ENCODE data around the gene SLC25A10.

SLC25A10 gene

DNA sequence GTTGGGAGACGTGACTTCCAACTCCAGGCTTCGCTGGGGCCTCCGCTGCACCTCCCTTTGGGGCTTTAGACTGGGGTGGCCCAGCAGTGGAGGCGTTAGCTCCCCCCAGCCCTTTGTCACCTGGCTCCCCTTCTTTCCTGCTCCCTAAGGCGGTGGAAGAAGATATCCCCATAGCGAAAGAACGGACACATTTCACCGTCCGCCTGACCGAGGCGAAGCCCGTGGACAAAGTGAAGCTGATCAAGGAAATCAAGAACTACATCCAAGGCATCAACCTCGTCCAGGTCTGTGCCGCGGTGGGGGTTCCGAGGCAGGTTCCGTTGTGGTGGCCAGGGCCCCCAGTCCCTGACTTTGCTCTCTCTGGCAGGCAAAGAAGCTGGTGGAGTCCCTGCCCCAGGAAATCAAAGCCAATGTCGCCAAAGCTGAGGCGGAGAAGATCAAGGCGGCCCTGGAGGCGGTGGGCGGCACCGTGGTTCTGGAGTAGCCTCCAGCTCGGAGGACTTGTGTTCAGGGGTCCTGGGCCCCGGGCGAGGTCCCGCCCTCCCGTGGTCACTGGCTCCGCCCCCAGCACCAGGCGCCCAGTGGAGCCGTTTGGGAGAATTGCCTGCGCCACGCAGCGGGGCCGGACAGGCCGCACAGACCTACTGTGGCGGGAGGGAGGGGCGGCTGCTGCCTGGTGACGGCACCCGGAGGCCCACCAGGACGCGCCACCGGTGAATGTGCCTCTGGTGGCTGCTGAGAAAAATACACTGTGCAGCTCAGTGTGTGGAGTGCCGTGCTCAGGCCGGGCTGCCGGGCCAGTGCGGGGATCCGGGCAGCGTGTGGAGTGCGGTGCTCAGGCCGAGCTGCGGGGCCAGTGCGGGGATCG is 5.1 kb upstream of the SLC25A10 start:
- DNase-seq: no peak

DNA sequence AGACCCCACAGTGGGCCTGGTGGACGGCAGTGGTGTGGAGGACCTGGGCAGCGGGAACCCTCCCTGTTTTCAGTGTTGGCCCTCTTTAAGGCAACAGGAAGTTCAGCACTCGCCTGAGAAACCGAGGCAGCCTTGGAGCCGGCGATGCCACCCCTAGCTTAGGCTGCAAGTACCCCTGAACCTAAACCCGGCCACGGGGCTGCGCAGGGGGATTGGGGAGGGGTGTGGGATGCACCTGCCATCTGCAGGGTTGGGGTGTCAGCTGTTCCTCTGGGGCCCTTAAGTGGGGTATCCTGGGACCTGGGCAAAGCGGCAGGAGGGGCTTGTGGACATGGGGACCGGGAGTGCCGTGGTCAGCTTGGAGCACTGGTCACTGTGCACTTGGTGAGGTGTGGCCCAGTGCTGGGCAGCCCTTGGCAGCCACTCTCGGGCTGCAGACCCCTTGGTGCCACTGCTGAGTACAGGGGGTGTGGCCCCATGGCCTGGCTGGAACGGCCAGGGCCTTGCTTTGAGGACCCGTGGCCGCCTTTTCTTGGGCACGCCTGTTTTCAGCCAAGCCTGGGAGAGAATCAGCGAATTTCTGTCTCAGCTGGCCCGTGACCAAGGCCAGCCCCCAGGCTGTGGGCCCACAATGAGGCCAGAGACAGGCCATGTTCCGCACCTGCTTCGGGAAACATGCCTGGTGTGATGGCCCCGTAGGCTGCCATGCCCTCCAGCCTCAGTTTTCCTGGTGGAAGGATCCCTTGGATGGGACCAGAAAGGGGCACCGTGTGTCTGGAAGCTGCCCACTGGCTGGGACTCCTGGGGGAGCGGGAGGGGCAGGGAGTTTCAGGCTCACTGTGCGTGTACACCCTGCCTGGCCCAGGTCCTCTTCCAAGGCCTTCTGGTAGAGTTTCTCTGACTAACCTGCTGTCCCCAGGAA is 4.1 kb upstream of the SLC25A10 start:
- DNase-seq: no peak

DNA sequence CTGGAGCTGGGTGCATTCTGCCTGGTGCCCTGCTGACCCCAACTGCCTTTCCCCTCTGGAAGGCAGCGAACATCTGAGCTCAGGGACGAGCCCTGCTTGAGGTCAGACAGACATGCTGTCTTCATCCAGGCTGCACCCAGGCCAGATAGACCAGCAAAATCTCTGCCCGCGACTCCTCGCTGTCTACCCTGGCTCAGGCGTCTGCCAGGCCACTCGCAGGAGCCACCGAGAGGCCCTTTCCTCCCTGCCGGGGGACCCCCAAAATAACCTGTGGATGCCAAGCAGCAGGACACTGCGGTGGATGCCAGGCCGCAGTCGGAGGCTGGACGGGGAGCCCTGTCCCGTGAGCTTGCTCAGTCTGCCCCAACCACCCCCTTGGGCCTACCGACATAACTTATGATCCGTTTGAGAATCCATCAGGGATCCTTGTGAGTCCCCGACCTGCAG is 3.3 kb upstream of the SLC25A10 start:
- no peak for DNase-seq

DNA sequence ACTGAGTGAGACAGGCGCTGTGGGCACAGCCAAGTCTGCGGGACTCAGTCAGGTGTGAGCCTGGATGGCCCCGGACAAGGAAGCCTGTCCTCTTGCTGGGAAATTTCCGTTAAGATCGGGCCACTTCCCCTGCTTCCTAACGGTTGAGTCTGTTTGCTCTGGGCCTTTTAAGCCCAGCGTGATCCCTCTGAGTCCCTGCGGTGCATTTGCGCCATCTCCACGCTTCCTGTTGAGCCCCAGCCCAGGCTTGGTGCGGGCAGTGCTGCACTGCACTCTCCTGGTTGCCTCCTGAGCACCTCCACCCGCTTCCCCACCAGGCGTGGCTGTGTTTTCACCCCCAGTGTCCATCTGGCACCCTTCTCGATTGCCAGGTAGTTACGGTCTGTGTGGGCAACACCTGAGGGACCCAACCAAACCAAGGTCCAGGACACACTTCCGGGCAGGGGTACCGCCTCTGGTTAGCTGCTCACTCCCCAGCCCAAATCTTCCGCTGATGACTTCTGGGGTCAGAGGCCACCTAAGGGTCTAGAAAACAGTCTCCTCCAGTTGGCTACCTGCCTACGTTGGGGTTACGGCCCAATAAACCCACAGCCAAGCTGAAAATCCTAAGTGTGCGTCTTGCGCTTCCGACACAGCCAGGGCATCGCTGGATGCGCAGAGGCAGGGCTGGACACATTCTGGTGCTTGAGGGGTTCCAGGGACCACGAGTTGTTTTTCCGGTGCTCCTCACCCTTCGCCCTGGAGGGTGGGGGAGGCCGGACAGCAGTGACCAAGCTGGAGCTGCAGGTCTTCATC is 1.4 kb upstream of the SLC25A10 start:
- DNase-seq: no peak

DNA sequence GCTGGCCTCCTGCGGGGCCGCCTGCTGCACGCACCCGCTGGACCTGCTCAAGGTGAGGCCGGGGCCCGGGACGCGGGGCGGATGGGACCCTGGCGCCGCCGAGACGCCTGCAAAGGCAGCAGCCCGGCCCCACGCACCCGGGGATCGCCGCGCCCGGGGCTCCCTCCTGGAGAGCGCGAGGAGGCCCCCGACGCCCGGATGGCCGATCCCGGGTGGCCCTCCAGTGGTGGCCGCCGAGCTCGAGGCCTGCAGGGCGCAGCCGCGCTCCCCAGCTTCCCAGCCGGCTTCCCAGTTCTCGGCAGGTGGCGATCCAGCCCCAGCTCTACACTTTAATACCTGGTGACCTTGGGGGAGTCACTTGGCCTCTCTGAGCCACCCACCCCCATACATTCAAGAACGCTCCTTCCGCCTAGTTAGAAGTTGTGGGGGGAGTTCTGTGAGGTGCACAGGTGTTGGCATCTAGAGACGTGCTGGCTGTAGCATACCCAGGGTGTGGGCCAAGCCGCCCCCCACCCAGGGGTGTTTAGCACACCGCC is 452 bp downstream of the SLC25A10 start:
- no peak for DNase-seq

DNA sequence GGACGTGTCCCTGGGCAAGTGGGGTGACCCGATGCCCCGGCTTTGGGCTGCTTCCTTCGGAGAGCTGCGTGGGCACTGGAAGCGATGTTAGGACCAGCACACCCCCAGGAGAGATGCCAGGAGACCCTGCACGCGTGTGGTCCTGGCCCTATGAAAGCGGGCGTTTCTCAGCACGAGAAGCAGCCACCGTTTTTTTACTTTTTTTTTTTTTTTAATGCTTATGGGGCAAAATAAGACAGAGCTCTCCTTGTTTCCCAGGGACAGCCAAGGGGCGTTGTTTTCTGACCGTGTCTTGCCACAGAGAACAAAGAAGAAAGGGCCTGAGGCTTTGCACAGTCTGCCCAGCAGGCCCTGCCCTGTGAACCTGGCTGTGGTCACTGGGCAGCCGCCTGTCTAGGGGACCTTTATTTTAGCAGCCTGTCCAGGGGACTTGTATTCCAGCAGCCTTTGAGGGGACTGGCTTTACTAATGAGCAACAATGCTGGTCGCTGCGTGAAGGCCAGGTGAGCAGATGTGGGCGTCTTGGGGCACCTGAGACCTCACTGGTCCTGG is 996 bp downstream of the SLC25A10 start:
- DNase-seq: no peak

DNA sequence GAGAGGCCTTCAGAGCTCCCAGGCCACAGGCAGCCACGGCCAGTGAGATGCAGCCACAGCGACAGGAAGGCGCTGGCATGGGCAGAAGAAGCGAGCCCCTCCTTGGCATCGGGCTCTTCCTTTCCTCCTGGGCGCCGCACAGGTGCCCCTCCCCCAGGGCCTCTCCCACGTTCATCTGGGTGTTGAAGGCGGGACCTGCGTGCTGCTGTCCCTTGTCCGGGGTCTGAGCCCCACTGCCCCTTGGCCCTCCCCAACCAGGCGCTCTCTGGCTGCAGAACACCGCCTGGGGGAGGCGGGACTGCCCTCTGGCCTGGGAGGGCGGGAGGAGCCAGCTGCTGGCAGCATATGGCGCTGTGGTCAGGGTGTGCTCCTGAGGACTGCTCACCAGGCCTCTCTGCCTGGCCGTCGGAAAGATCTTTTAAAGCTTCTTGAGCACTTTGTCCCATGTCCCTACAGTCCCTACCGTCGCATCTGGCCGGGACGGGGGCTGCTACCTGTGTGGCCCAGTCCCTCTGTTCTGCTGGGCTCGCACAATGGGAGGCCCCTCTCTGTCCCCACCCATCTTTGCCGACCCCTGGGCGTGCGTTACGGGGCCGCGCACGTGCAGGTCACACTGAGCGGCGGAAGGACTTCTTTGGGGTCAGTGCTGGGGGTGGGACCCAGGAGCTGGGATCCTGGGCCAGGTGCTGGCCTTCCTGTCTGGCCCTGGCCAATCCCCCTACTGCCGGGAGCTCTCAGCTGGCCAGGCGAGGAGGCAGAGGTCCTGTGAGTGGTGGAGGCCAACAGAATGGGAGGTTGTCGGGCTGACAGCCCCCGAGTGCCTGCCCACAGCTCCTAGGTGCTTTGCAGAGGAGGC is 1.7 kb downstream of the SLC25A10 start:
- no peak for DNase-seq

DNA sequence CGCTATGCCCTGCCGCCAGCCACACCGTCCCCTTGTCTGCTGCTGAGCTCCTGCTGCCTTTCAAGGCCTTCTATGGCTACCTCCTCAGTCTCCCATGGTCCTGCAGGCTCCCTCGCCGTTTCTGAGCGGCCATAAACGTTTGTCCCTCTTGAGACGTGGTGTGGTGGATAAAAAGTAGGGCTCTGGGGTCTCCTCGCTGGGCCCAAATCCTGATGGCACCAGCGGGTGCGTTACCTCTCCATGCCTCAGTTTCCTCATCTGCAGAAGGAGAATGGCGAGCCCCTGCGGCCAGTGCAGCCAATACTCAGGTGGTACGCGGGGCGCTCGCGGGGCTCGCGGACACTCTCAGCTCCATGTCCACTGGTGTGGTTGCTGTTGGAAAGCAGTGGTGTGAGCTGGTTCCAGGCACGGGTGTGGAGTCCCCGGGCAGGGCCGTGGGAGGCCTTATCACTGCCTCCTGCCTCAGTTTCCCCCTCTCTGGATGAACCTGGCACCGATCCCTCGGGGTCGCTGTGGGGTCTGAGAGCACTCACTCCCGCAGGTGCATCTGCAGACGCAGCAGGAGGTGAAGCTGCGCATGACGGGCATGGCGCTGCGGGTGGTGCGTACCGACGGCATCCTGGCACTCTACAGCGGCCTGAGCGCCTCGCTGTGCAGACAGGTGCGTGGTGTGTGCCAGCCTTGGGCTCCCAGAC is 2.5 kb downstream of the SLC25A10 start:
- DNase-seq: no peak

DNA sequence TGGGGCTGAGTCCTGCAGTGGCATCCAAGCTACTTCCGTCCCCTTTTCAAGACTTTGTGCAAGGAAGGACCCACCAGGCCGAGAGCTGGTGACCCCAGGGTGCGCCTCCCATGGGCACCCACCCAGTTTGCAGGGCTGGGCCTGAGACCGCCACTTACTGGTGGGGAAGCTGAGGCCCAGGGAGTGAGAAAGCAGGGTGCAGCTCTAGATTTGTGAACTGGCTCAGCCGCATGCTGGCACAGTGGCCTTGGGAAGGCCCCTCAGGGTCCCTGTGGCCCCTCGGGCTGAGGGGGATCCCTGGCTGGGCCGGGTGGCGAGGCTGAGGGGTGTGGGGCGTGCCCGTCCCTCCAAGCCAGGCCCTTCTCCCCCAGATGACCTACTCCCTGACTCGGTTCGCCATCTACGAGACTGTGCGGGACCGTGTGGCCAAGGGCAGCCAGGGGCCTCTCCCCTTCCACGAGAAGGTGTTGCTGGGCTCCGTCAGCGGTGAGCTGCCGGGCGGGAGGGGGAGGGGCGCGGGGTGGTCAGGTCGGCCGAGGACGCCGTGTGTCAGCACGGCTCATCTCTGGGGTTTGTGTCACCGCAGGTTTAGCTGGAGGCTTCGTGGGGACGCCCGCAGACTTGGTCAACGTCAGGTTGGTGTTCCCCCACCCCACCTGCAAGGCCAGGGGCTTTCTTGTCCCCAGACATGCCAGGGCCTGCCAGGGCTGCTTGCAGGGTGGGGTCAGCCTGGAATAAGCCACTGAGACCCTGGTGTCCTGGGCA is 3.2 kb downstream of the SLC25A10 start:
- no peak for DNase-seq

DNA sequence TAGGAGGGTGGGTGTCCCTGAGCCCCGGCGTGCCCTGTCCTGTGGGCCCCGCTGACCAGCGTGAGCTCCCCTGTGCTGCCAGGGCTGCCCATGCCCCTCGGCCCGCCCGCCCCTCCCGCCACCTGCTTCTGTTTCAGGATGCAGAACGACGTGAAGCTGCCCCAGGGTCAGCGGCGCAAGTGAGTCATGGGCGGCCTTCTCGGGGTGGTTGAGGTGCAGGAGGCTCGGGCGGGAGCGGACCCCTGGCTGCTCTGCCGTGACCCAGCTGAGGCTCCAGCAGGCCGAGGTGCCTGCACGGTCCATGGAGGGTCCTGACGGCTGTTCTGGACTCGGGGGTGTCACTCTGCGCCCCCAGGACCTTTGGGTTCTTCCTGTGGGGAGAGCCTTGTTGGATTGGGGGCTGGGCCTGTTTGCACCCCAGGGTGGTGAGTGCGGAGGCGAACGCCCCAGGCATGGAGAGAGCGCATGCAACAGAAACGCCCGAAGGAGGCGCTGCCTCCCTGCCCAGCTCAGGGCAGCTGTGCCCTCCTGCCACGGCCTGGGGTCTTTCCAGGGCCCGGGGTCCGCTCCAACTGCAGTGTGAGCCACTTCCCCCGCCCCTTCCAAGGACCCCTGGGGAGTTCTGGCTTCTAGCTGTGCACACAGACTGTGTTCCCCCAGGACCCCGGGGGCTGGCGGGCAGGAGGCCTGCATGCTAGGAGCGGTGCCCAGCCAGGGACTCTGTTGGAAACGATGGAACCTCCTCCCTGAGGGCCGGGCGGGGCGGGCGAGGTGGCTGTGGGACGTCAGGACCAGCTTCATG is 4.0 kb downstream of the SLC25A10 start:
- no peak for DNase-seq

DNA sequence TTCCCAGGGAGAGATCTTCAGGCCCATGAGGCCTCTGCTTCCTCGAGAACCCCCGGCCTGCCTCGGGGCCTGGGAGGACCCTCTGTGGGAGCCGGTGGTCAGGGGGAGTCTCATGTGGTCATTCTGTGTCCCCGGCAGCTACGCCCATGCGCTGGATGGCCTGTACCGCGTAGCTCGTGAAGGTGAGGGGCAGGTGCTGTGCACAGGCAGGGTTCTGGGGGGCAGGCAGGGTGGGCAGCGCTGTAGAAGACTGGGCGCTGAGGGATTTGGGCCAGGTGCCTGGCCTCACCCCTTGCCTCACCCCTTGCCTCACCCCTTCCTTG is 4.6 kb downstream of the SLC25A10 start:
- no peak for DNase-seq

DNA sequence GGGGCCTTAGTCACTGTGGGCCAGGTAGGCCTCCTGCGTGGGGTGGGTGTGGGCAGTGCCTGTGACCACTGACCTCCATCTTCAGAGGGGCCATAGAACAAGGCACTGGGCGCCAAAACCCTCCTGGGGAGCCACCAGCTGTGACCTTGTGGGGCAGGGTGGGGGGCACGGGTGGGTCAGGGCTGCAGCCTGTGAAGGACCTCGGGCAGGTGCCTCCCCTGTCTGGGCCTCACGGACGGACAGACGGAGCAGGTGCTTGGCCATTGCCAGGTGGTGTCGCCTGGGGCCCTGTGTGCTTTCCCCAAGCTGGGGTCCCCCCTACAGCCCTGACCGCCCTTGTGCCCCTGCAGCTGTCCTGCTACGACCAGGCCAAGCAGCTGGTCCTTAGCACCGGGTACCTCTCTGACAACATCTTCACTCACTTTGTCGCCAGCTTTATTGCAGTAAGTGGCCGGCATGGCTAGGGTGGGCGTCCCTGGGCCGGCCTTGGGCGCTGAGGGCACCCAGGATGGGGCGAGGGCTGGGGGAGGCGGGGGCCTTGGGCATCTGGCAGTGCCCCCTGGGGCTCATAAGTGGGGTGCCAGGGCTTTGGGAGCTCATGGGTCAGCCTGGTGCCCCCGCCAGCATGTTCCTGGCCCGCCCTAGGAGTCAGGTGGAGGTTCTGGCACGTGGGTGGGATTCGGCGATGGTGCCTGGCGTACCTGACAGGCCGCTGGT is 5.1 kb downstream of the SLC25A10 start:
- DNase-seq: no peak

DNA sequence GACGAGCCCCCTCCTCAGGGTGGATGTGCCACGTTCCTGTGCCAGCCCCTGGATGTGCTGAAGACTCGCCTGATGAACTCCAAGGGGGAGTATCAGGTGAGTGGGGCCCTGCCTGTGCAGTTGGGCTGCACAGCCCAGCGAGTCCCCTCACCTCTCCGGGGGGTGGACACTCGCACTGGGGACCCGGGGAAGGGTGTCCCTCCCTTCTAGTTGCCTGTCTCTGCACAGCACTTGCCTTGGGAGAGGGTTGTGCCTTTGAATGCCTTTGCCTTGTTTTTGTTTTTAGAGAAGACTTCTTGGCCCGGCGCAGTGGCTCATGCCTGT is 5.6 kb downstream of the SLC25A10 start:
- no peak for DNase-seq

DNA sequence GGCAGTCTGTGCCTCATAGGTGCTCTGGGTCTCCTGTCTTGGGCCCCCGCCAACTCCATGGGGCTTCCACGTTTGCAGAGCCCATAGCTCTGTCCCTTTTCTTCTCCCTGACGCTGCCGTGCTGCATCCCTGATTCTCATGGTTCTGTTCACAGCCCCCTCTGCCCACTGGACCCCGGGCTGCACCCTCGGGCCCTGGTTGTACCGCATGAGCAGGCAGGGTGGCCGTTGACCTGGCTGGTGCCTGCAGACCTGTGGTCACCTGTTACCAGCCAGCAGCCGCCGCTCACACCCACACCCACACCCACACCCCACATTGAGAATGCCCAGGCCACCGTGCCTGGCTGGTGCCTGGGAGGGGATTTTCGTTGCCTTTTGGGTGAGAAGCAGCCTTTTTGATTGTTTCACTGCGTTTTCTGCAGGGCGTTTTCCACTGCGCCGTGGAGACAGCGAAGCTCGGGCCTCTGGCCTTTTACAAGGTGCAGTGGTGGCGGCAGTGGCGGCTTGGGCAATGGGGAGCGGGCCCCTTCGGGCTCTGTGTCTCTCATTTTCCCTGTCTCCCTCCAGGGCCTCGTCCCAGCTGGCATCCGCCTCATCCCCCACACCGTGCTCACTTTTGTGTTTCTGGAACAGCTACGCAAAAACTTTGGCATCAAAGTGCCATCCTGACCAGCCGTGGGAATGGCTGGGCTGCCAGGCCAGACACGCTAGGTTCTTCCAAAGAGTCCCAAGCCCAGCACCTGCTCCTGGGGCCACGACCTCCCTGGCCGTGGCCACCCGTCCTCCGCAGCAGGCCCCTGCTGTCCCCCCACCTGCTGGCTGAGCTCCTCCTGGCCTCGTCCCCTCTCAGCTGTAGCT is 7.6 kb downstream of the SLC25A10 start:
- DNase-seq: no peak

DNA sequence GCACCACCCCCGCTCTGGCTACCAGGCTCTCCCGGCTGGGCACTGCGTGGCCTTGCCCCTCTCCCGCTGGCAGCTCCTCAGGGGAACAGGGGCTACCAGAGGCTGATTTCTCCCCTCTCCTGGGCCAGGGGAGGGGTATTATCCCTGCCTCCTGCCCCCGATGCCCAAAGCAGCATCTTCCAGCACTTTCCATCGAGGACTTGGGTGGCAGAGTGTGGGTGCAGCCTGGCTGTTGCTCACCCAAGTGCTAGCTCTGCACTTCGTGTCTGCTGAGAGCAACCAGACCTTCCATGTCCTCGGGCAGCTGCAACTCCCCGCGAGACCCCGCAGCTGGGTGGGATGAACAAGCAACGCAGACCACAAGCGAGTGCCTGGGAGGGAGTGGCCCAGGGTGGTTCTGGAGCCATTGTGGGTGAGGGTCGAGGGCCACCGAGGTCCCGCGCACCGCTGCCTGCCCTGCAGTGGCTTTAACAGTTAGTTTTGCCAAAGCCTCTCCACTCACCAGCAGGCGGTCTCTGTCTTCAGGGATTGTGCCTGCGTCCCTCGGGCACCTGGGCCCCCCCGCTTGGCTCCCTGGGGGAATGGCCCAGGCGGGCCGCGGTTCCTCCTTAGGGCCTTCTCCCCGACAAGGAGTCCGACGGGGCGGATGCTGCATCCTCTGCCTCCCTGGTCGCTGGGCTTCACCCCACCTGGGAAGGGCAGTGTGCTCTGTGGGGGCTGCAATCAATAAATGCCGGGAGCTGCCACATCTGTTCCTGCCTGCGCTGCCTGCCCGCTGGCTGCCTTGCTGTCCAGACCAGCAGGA is 8.4 kb downstream of the SLC25A10 start:
- no peak for DNase-seq

DNA sequence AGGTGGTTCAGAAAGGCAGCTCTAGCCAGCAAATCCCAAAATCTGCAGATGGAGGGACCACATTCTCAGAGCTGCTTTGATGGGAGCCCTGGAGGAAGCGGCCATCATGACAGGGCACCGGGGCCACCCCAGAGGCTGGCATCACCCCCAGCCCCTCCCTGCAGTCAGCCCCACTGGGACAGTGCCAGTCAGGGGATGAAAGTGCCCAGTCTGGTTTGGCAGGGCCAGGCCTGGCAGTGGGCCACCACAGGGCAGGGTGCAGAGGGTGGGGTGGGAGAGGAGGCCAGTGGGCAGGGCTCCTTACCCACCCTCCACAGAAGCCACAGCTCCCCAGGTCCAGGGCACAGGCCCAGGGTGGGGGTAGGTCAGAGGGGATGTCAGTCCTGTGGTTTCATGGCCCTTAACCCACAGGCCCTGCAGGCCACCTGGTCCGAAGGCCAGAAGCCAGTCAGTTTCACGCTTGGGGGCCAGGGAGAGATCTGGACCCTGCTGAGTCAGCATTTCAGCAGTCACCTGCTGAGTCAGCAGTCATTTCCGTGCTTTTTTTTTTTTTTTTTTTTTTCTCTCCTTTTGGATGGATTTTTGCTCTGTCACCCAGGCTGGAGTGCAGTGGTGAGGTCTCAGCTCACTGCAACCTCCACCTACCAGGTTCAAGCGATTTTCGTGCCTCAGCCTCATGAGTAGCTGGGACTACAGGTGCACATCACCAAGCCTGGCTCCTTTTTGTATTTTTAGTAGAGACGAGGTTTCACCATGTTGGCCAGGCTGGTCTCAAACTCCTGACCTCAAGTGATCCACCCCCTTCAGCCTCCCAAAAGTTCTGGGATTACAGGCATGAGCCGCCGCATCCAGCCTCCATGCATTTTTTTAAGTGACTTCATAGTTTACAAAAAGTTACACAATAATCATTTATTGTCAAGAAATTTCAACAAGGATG is 10.4 kb downstream of the SLC25A10 start:
- DNase-seq: peak; percentile 41

Measured in fibroblast of upper back skin (primary cell).